Memory B cell (primary cell): ENCODE results near the gene CFAP221.

Source experiments
- ATAC-seq: fragments of 150-1000 bp; cut with Tn5 transposase; 2 replicates; pipeline ENCODE4 v1.10.0; 2021; ENCODE audit warnings: low read depth, mild to moderate bottlenecking, moderate library complexity
- DNase-seq, 2 donors: peaks; one replicate each; pipeline ENCODE4 v3.0.0; 2022; ENCODE audit warnings: low spot score in 2 of 2
- H3K27ac Mint-ChIP-seq: one replicate; pipeline ENCODE4 v1.8.0; 2022; ENCODE audit warnings: mild to moderate bottlenecking, moderate library complexity, mixed read lengths
- H3K27me3 Mint-ChIP-seq: one replicate; pipeline ENCODE4 v1.8.0; 2022; ENCODE audit warnings: mixed read lengths
- H3K36me3 Mint-ChIP-seq: one replicate; pipeline ENCODE4 v1.8.0; 2022; ENCODE audit warnings: mild to moderate bottlenecking, mixed read lengths
- H3K4me1 Mint-ChIP-seq: one replicate; pipeline ENCODE4 v1.8.0; 2022; ENCODE audit warnings: mixed read lengths
- H3K4me3 Mint-ChIP-seq: one replicate; pipeline ENCODE4 v1.8.0; 2022; ENCODE audit warnings: mild to moderate bottlenecking, moderate library complexity, mixed read lengths
- H3K9me3 Mint-ChIP-seq: one replicate; pipeline ENCODE4 v1.8.0; 2022; ENCODE audit warnings: mixed read lengths

CFAP221 gene

DNA sequence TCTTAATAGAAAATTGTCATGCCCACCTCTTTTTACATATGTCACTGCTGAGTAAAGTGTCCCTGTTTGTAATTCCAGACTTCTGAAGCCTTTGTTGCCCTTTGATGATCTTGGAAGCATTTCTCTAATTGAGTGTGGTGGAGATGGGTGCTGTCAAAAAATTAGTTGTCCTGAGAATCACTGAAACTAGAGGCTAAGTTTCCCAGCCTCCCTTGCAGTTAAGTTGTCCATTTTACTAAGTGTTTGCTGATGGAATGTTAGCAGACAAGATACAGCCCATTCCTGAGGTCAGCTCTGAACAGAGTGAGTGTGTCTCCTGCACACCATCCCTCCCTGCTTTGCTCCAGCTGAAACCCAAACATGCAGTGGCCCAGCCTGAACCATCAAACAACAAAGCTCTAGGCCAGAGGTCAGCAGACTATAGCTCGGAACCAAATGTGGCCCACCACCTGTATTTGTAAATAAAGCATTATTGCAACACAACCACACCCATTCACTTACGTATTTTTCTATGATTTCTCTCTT is 106.7 kb downstream of the CFAP221 start:
- DNase-seq = no peak
- Mint-ChIP-seq H3K36me3 (peaks cover 2% of the 10 kb centered on the region), H3K4me1 (peaks cover 17% of the 10 kb centered on the region), H3K27ac (no peak overlapping the region), H3K4me3 (no peak overlapping the region), H3K9me3 (no peaks in the 10 kb centered on the region), H3K27me3 (peaks cover 6% of the 10 kb centered on the region)
- no peak for ATAC-seq

DNA sequence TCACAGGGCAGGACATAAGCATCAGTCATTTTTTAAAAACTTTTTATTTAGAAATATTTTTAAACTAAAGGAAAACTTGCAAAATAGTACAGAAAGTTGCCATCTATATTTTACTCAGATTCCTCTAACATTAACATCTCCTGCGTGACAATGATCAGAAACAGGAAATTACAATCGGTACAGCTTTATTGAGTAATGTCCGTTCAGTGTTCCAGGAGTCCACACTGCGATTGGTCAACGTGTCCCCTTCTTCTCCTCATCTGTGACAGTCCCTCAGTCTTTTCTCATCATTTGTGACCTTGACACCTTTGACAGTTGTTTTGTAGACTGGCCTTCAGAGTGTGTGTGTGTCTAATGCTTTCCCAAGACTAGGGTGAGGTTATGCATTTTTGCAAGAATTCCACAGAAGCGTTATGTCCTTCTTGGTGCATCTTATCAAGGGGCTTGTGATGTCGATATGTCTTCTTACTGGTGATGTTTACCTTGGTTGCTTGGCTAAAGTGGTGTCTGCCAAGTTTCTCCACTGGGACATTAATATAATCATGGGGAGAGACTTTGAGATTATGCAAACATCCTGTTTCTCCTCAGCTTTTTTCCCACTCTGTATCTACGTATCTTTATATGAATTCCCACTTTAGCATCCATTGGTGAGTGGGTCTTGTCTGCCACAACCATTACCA is 113.4 kb downstream of the CFAP221 start:
- no peak overlapping the region for H3K27ac Mint-ChIP-seq
- peaks cover 5% of the 10 kb centered on the region for H3K4me1 Mint-ChIP-seq
- H3K4me3 Mint-ChIP-seq = no peak overlapping the region
- no peaks in the 10 kb centered on the region for H3K9me3 Mint-ChIP-seq
- H3K36me3 Mint-ChIP-seq = no peaks in the 10 kb centered on the region
- H3K27me3 Mint-ChIP-seq = peaks cover 5% of the 10 kb centered on the region
- DNase-seq (no peak), ATAC-seq (no peak)

DNA sequence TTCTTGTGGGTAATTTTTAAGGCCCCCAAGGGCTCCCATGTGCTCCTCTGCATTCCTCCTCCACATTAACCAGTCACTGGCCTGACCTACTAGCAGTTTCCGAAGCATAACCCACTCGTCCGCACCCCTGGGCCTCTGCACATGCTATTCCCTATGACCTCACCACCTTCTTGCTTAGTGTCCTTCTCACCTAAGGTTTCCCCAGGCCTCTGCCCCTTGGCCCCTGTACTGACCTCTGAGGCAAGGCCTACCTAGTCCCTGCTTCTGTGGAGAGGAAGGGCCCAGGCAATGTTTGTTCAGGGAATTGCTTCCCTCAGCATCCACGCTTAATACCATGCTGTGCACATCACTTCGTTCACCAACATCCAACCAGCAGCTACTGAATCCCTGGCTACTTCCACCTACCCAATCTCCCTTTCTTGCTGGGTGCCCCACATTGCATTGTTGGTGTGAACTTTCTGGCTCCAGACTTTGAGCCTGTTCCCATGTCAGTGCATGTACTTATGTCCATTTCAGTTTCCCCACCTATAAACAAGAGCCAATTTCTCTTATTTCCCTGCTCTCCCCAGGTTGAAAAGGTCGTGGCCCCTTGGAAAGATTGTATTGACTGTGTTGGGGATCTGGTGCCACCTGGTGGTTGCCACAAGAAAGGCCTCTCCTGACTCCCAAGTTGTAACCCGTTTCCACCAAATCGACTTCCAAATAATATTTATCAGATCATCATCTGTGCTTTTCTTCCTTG is 115.5 kb downstream of the CFAP221 start:
- DNase-seq = peak; percentile 40 to 41
- Mint-ChIP-seq H3K4me1 (peaks cover 5% of the 10 kb centered on the region), H3K9me3 (peaks cover 2% of the 10 kb centered on the region), H3K4me3 (no peak overlapping the region), H3K27me3 (peaks cover 9% of the 10 kb centered on the region), H3K27ac (no peak overlapping the region), H3K36me3 (no peaks in the 10 kb centered on the region)
- no peak for ATAC-seq

DNA sequence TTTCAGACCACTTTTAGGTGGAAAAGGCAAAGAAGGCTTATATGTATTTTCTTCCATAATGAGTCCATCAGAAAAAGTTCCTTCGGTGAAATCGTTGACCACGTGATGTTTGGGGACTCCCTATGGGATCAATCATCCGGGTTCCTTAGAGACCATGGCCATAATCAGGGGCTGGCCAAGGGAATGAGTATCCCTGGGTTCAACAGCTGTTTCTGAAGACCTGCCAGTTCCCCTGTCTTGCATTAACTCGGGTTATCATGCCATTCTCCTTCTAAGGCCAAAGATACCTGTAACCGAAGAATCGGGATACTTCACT is 116.1 kb downstream of the CFAP221 start:
- no peak overlapping the region for H3K27ac Mint-ChIP-seq
- no peak overlapping the region for H3K4me3 Mint-ChIP-seq
- H3K27me3 Mint-ChIP-seq = peaks cover 7% of the 10 kb centered on the region
- ATAC-seq = no peak
- no peaks in the 10 kb centered on the region for H3K36me3 Mint-ChIP-seq
- H3K4me1 Mint-ChIP-seq = peaks cover 5% of the 10 kb centered on the region
- no peak for DNase-seq
- H3K9me3 Mint-ChIP-seq = peaks cover 2% of the 10 kb centered on the region

DNA sequence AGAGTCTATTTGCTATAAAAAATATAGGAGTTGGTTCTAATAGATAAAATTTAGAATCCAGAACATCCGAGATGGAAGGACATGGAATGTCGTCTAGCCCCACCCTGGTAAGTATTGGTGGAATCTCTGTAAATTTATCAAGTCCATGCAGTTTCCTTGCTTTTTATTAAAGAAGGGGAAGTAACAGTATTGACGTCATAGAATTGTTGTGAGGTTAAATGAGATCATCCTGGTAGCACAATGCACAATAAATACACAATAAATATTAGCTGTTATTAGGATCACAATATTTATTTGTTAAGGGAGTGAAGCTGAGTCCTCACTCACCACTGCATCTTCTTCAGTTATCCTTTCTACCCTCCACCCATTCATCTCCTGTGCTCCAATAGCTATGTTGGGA is 118.0 kb downstream of the CFAP221 start:
- H3K4me1 Mint-ChIP-seq = peaks cover 7% of the 10 kb centered on the region
- no peak overlapping the region for H3K27ac Mint-ChIP-seq
- no peaks in the 10 kb centered on the region for H3K36me3 Mint-ChIP-seq
- H3K9me3 Mint-ChIP-seq = peaks cover 2% of the 10 kb centered on the region
- no peak overlapping the region for H3K4me3 Mint-ChIP-seq
- ATAC-seq (no peak), DNase-seq (no peak)
- peaks cover 7% of the 10 kb centered on the region for H3K27me3 Mint-ChIP-seq

DNA sequence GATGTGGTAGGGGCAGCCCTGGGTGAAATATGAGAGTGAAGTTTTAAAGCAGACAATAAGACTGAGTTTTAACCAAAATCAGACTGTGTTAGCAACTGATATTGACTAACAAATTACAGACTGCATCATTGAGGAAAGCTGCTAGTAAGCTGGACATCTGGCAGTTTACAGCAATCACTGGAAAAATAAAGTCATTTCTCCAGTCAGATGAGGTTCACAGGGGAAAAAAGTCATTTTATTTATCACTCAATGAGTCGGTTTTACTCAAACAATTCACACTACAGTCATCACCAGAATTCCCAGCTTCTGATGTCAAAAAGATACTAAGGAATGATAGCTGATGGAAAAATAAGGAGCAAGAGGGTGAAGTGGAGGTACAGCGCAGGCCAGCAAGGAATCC is 124.3 kb downstream of the CFAP221 start:
- H3K36me3 Mint-ChIP-seq = no peaks in the 10 kb centered on the region
- DNase-seq = no peak
- H3K4me3 Mint-ChIP-seq = no peak overlapping the region
- H3K9me3 Mint-ChIP-seq = peaks cover 2% of the 10 kb centered on the region
- peaks cover 3% of the 10 kb centered on the region for H3K4me1 Mint-ChIP-seq
- H3K27me3 Mint-ChIP-seq = no peaks in the 10 kb centered on the region
- H3K27ac Mint-ChIP-seq = no peak overlapping the region
- ATAC-seq = no peak

DNA sequence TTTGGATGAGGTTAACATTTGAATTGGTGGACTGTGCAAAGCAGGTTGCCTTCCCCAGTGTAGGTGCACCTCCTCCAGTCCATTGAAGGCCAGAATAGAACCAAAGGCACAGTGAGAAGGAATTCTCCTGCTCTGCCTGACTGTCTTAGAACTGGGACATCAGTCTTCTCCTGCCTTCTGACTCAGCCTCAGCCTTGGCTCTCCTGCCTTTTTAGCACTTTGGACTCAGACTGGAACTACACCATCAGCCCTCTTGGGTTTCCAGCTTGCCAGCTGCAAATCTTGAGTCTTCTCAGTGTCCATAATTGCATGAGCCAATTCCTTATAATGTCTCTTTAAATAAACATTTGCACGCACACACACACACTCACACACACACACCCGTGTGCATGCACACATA is 126.8 kb downstream of the CFAP221 start:
- H3K27me3 Mint-ChIP-seq = no peaks in the 10 kb centered on the region
- no peaks in the 10 kb centered on the region for H3K9me3 Mint-ChIP-seq
- no peak overlapping the region for H3K4me3 Mint-ChIP-seq
- no peak overlapping the region for H3K27ac Mint-ChIP-seq
- DNase-seq = no peak
- H3K4me1 Mint-ChIP-seq = peaks cover 3% of the 10 kb centered on the region
- no peaks in the 10 kb centered on the region for H3K36me3 Mint-ChIP-seq
- no peak for ATAC-seq

DNA sequence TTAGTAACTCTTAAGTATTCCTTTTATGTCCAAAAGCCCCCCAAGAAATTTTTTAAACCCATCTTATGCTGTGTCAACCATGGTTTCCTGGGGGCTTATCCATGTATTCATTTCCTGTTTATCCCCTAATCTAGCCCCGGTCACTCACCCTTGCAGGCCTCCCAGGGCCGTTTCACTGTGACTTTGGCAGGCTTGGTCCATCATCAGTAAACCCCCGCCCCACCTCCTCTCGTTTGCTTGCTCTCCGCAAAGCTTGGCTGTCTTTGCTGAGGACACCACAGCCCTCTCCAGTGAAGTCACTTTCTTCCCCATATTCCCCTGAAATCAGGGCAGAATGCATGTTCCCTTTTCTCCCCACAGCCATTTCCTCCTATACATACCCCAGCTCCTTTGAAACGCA is 127.5 kb downstream of the CFAP221 start:
- Mint-ChIP-seq H3K27me3 (no peaks in the 10 kb centered on the region), H3K9me3 (no peaks in the 10 kb centered on the region), H3K27ac (no peak overlapping the region), H3K4me3 (no peak overlapping the region), H3K4me1 (no peaks in the 10 kb centered on the region), H3K36me3 (no peaks in the 10 kb centered on the region)
- no peak for DNase-seq
- no peak for ATAC-seq

DNA sequence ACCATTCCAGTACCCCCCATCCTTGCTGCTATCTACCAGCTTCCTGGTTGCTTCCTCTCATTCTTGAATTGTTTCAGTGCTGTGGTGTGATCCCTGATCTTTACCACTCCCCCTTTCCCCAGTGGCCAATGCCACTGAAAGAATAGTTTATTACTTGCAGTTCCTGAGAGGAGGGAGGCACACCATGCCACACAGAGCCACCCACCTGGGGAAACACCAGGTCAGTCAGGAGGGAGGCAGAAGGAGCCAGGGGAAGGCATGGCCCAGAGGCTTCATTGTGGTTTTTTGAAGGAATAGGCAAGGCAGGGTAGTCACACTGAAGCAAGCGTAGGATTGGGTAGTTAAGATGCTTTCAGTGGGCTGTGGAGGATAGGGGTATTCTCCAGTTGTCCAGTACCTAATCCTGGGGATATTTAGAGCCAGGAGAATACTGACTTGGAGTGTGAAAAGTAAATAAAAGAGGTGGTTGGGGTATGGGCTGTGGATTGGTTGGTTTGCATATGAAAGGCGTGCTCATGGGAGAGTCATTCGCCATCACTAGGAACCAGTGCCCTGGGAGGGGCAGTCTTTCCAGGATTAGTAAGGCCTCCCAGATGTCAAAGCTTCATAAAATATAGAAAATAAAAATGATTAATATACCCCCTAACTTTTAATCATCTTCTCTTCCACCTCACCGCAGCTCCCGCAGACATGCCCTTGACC is 128.1 kb downstream of the CFAP221 start:
- Mint-ChIP-seq H3K27me3 (no peaks in the 10 kb centered on the region), H3K27ac (no peak overlapping the region), H3K9me3 (no peaks in the 10 kb centered on the region), H3K4me3 (no peak overlapping the region), H3K4me1 (no peaks in the 10 kb centered on the region), H3K36me3 (no peaks in the 10 kb centered on the region)
- no peak for ATAC-seq
- DNase-seq = no peak

DNA sequence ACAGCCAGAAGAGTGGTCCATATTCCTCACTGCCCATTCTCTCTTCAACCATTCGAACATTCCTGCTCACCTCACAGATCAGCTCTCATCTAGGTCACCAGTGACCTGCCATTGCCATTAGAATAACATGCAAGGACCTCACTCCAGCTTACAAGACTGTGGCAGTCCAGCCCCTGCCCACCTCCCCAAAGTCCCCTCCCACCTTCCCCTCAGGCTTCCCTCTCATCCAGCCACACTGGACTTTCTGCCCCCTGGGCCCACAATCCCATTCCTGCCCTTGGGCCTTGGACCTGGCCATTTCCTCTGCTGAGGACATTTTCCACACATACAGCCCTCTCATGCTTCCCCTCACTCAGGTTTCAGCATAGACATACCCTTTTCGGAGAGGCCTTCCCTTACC is 129.5 kb downstream of the CFAP221 start:
- no peaks in the 10 kb centered on the region for H3K27me3 Mint-ChIP-seq
- no peak for DNase-seq
- peaks cover 6% of the 10 kb centered on the region for H3K4me1 Mint-ChIP-seq
- ATAC-seq = no peak
- H3K9me3 Mint-ChIP-seq = no peaks in the 10 kb centered on the region
- no peaks in the 10 kb centered on the region for H3K36me3 Mint-ChIP-seq
- no peak overlapping the region for H3K4me3 Mint-ChIP-seq
- no peak overlapping the region for H3K27ac Mint-ChIP-seq

DNA sequence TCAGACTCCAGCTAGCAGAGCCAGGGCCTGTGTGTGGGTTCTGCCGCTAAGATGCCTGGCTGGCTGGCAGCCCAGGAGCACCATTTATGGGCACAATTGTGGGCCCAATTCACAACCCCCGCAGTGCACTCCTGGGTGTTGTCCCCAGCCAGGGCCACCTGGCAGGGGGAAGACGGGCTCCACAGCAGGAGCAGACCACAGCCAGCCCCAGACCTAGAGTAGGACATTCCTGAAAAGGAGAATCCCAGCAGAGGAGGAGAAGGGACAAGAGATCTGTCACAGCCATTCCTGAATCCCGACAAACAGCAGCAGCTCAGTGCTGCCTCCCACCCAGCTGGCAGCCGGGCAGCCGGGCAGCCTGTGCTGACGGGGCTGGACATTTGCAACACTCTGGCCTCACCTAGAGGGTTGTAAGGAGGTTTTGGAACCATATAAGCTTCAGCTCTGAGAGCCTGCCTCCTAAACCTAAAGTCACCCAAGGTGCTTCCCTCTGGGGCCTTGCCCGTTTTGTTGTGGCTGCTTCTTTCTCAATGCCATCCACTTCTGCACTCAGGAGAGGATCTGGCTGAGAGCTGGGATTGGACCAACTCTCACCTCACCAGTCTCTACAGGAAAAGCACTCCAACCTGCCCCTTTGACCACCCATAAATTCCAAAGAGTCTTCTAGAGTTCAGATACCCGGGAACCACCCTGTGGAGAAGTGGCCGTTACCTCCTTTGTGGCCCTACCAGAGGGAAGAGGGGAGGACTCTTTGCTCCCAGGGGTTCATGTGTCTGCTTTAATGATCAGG is 130.7 kb downstream of the CFAP221 start:
- H3K27me3 Mint-ChIP-seq = no peaks in the 10 kb centered on the region
- DNase-seq (no peak), ATAC-seq (no peak)
- no peaks in the 10 kb centered on the region for H3K36me3 Mint-ChIP-seq
- no peak overlapping the region for H3K27ac Mint-ChIP-seq
- no peaks in the 10 kb centered on the region for H3K9me3 Mint-ChIP-seq
- peaks cover 11% of the 10 kb centered on the region for H3K4me1 Mint-ChIP-seq
- H3K4me3 Mint-ChIP-seq = no peak overlapping the region

DNA sequence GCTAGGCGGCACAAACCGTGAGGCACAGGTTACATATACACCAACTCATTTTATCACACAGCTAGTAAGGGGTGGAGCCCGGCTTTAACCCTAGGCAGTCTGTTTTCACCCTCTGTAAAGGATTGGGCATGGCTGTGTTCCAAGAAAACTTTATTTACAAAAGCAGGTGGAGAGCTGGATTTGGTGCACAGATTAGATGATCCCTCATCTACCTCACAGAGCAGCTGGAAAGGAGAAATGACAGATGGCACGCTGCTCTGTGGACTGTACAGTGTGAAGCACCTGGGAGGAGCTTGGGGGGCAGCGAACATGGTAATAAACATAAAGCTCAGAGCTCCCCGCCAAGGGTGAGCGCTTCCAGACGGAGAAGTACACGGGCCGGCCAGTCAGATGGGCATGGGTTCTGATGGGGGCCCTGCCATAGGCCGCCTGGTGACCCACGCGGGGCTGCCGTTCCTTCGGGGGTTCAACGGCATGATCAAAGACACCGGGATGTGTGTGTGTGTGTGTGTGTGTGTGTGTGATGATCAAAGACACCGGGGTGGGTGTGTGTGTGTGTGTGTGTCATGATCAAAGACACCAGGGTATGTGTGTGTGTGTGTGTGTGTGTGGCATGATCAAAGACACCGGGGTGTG is 133.9 kb downstream of the CFAP221 start:
- H3K27me3 Mint-ChIP-seq = no peaks in the 10 kb centered on the region
- H3K27ac Mint-ChIP-seq = peak overlapping the region; percentile 87
- DNase-seq (no peak), ATAC-seq (peak; percentile 14)
- H3K4me3 Mint-ChIP-seq = peak overlapping the region; percentile 94
- H3K9me3 Mint-ChIP-seq = no peaks in the 10 kb centered on the region
- H3K36me3 Mint-ChIP-seq = peaks cover 4% of the 10 kb centered on the region
- peaks cover 18% of the 10 kb centered on the region for H3K4me1 Mint-ChIP-seq

DNA sequence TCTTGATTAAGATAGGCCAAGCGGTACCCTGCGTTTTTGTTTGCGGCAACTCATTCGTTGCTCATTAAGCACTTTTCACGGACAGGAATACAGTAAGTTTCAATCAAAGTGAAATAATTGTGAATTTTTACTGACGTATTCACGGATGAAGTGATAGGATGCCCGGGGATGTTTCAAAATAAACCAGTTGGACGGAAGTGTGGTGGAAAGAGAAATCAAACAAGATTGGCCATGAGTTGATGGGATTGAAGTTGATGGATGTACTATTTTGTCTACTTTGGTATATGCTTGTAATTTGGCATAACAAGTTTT is 135.2 kb downstream of the CFAP221 start:
- H3K9me3 Mint-ChIP-seq = no peaks in the 10 kb centered on the region
- H3K36me3 Mint-ChIP-seq = peaks cover 4% of the 10 kb centered on the region
- peaks cover 22% of the 10 kb centered on the region for H3K4me1 Mint-ChIP-seq
- no peaks in the 10 kb centered on the region for H3K27me3 Mint-ChIP-seq
- DNase-seq (no peak), ATAC-seq (no peak)
- H3K4me3 Mint-ChIP-seq = peak overlapping the region; percentile 94
- H3K27ac Mint-ChIP-seq = peak overlapping the region; percentile 87
